ENCODE data around the gene TFF2.

- no peak for TF ChIP-seq CTCF (conservative IDR thresholded peaks at IDR 0.05; ENCODE audit: low read length)
- no peak for TF ChIP-seq EZH2phosphoT487 (IDR thresholded peaks at IDR 0.05; ENCODE audit: borderline replicate concordance)
These were observed at the start of gene TFF2 for GRCh38 chr21:42350927-42351426.

All from Loucy (cell line).